GM19023 (cell line): ENCODE measurements around the gene ISM1.

Source experiments
- ATAC-seq: cut with Tn5 transposase; IDR thresholded peaks from one replicate; pipeline ENCODE4 v1.9.1; 2021; ENCODE audit warnings: mild to moderate bottlenecking, moderate library complexity; ENCODE audit not compliant: unreplicated experiment

Gene ISM1

GRCh38 chr20:13340088-13340487, 119.0 kb downstream of the ISM1 start:
- ATAC-seq: no peak

- ATAC-seq: peak; percentile 64
These were observed 120.8 kb downstream of the ISM1 start for GRCh38 chr20:13341737-13342393.

GRCh38 chr20:13342469-13343242, 121.6 kb downstream of the ISM1 start:
- no peak for ATAC-seq

GRCh38 chr20:13344671-13345070, 123.6 kb downstream of the ISM1 start:
- no peak for ATAC-seq

- ATAC-seq: no peak
These were observed 127.5 kb downstream of the ISM1 start for GRCh38 chr20:13348311-13349234.

- ATAC-seq: no peak
These were observed 128.1 kb downstream of the ISM1 start for GRCh38 chr20:13349235-13349604.
